Measurements from ENCODE around the gene MYO1E. TPM values are rescaled to one million over a fixed set of nuclear protein-coding genes. Genes with fewer than 3 reads are reported as not detected.

The MYO1E gene
- total RNA-seq, 1 experiment from 2014 or later: 68.8 TPM

DNA sequence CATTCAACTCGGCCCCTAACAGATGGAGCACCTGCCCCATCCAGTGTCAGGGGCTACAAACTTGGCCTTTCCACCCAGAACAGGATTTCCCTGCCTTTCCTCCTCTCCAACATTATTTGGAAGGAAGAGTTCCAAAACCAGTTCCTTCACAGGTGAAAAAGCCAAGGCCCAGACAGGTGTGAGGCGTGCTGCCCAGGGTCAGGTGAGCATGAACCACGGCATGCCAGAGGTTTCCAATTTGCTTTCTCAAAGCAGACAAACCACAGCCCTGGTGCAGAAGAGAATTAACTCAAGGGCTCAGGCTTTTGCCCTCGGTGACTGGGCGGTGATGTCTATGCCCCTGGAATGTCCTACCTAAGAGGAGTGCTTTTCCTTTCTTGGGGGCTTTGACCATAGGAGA, 122.9 kb downstream of the MYO1E start:
- no TSS peak for BruUV-seq (replicated peaks)
- Histone ChIP-seq H4K20me1 (ENCODE audit: low read length) (no peaks in the 10 kb centered on the region), H2AFZ (ENCODE audit: low read length) (no peak overlapping the region), H3K9me3 (ENCODE audit: low read length) (no peaks in the 10 kb centered on the region), H3K4me1 (ENCODE audit: insufficient read depth, low read length) (0 out of 2 replicates have a peak, but pooled peaks cover 7% of the 10 kb centered on the region), H3F3A (ENCODE audit: low read length, unreplicated experiment) (no peaks in the 10 kb centered on the region), H3K9ac (ENCODE audit: low read length) (no peak overlapping the region), H3K36me3 (ENCODE audit: low read depth, low read length) (peaks cover 16% of the 10 kb centered on the region), H3K27me3 (ENCODE audit: low read length) (no peaks in the 10 kb centered on the region), H3K4me2 (ENCODE audit: low read length) (no peak overlapping the region), H3K4me3 (ENCODE audit: low read length) (no peak overlapping the region), H3K79me2 (ENCODE audit: low read length) (no peaks in the 10 kb centered on the region), H3K9me2 (replicated peaks; ENCODE audit: low read length) (no peaks in the 10 kb centered on the region), H3K27ac (ENCODE audit: low read length) (no peak overlapping the region)
- DNase-seq: no peak
- CTCF ChIA-PET: no interaction called here
- ATAC-seq: no peak
- TF ChIP-seq EZH2 (IDR thresholded peaks at IDR 0.05; ENCODE audit: low read length, unreplicated experiment): no peak
- TF ChIP-seq EZH2phosphoT487 (IDR thresholded peaks at IDR 0.05; ENCODE audit: borderline replicate concordance, low read length): no peak
- TF ChIP-seq, protein P1, sequence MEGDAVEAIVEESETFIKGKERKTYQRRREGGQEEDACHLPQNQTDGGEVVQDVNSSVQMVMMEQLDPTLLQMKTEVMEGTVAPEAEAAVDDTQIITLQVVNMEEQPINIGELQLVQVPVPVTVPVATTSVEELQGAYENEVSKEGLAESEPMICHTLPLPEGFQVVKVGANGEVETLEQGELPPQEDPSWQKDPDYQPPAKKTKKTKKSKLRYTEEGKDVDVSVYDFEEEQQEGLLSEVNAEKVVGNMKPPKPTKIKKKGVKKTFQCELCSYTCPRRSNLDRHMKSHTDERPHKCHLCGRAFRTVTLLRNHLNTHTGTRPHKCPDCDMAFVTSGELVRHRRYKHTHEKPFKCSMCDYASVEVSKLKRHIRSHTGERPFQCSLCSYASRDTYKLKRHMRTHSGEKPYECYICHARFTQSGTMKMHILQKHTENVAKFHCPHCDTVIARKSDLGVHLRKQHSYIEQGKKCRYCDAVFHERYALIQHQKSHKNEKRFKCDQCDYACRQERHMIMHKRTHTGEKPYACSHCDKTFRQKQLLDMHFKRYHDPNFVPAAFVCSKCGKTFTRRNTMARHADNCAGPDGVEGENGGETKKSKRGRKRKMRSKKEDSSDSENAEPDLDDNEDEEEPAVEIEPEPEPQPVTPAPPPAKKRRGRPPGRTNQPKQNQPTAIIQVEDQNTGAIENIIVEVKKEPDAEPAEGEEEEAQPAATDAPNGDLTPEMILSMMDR (conservative IDR thresholded peaks at IDR 0.05; ENCODE audit: low read depth, low read length): no peak
- intact Hi-C loops (cut with micrococcal nuclease): loop anchor here (5.0 to 10.0 kb wide), 3 partner anchors 75 to 242 kb away; partner anchors contain the start of gene MYO1E
- POLR2A ChIA-PET (ENCODE audit: unreplicated experiment): no interaction called here

DNA sequence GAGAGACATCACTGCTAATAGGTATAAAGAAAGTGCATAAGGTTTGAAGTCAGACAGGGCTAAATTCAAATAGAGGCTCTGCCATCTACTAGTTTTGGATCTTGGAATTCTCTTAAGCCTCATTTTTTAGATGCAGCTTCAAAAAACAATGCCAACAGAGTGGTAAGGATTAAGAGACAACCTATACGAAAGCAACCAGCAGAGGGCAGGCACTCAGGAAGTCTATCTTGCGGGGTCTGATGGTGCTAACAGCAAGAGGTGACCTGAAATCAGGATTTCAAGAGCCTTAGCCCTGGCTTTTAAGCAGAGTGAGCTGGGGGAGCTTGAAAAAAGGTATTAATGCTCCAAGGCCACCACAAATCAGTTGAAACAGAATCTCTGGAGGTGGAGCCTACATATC, 125.3 kb downstream of the MYO1E start:
- Histone ChIP-seq H4K20me1 (ENCODE audit: low read length) (no peaks in the 10 kb centered on the region), H3K79me2 (ENCODE audit: low read length) (no peaks in the 10 kb centered on the region), H3K9ac (ENCODE audit: low read length) (no peak overlapping the region), H3K27me3 (ENCODE audit: low read length) (no peaks in the 10 kb centered on the region), H3K9me2 (replicated peaks; ENCODE audit: low read length) (no peaks in the 10 kb centered on the region), H3K4me1 (ENCODE audit: insufficient read depth, low read length) (0 out of 2 replicates have a peak, but pooled peaks cover 11% of the 10 kb centered on the region), H3K36me3 (ENCODE audit: low read depth, low read length) (peaks cover 13% of the 10 kb centered on the region), H3K27ac (ENCODE audit: low read length) (no peak overlapping the region), H2AFZ (ENCODE audit: low read length) (no peak overlapping the region), H3K4me3 (ENCODE audit: low read length) (no peak overlapping the region), H3F3A (ENCODE audit: low read length, unreplicated experiment) (no peaks in the 10 kb centered on the region), H3K4me2 (ENCODE audit: low read length) (no peak overlapping the region), H3K9me3 (ENCODE audit: low read length) (no peaks in the 10 kb centered on the region)
- TF ChIP-seq EZH2phosphoT487 (IDR thresholded peaks at IDR 0.05; ENCODE audit: borderline replicate concordance, low read length): no peak
- TF ChIP-seq, protein P1 (conservative IDR thresholded peaks at IDR 0.05; ENCODE audit: low read depth, low read length): peak; percentile 72
- BruUV-seq (replicated peaks): no TSS peak
- peak; percentile 79 for ATAC-seq
- intact Hi-C loops (cut with micrococcal nuclease): loop anchor here (5.0 to 10.0 kb wide), 3 partner anchors 73 to 245 kb away; partner anchors contain the start of gene MYO1E
- ChIA-PET CTCF (interaction anchor here (0.6 to 0.8 kb wide), 2 partner anchors 44 to 245 kb away, joined by 3 to 24 read pairs; no protein-coding TSS in a partner anchor), POLR2A (ENCODE audit: unreplicated experiment) (interaction anchor here (0.5 kb wide), 1 partner anchor 30 kb away, joined by 3 read pairs; no protein-coding TSS in a partner anchor)
- peak; percentile 72 for DNase-seq

DNA sequence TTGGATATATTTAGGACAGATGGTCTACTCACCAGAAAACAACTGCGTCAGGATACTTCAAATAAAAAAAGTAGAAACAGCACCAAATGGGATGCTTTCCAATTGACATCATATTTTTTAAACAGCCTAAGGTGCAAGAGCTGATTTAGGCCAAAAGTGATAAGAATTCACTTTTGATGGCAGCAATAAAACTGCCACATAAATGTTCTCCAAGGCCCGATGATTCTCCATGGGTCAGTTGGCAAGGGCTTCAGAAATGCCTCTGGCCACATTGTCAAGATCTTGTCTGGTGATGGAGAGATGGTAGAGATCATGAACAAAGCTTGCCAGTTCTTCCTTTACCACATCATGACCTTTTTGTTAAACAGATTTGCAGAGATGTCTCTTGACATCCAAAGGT, 127.1 kb downstream of the MYO1E start:
- DNase-seq (peak; percentile 4), ATAC-seq (no peak)
- Histone ChIP-seq H3K4me3 (ENCODE audit: low read length) (no peak overlapping the region), H3K4me2 (ENCODE audit: low read length) (no peak overlapping the region), H3K9me2 (replicated peaks; ENCODE audit: low read length) (no peaks in the 10 kb centered on the region), H3F3A (ENCODE audit: low read length, unreplicated experiment) (no peaks in the 10 kb centered on the region), H3K27me3 (ENCODE audit: low read length) (no peaks in the 10 kb centered on the region), H3K79me2 (ENCODE audit: low read length) (0 out of 2 replicates have a peak, but pooled peaks cover 3% of the 10 kb centered on the region), H3K4me1 (ENCODE audit: insufficient read depth, low read length) (0 out of 2 replicates have a peak, but pooled peaks cover 11% of the 10 kb centered on the region), H3K27ac (ENCODE audit: low read length) (no peak overlapping the region), H3K9me3 (ENCODE audit: low read length) (no peaks in the 10 kb centered on the region), H3K36me3 (ENCODE audit: low read depth, low read length) (peaks cover 8% of the 10 kb centered on the region; the same call in 1 of the 2 replicates), H3K9ac (ENCODE audit: low read length) (no peak overlapping the region), H2AFZ (ENCODE audit: low read length) (no peak overlapping the region), H4K20me1 (ENCODE audit: low read length) (no peaks in the 10 kb centered on the region)
- POLR2A ChIA-PET (ENCODE audit: unreplicated experiment): no interaction called here
- TF ChIP-seq EZH2 (IDR thresholded peaks at IDR 0.05; ENCODE audit: low read length, unreplicated experiment): no peak
- TF ChIP-seq, protein P1 (conservative IDR thresholded peaks at IDR 0.05; ENCODE audit: low read depth, low read length): no peak
- CTCF ChIA-PET: no interaction called here
- intact Hi-C loops (cut with micrococcal nuclease): loop anchor here (5.0 to 10.0 kb wide), 3 partner anchors 71 to 247 kb away; partner anchors contain the start of gene MYO1E
- BruUV-seq (replicated peaks): no TSS peak
